Mucosa of stomach (tissue), 1 donor: ENCODE data around the gene ZNF223.

Source experiments
- H3K27me3 ChIP-seq: one replicate; pipeline ENCODE4 v1.7.0; 2013; ENCODE audit warnings: mild to moderate bottlenecking, low read length; ENCODE audit not compliant: control insufficient read depth, insufficient read depth
- H3K36me3 ChIP-seq: one replicate; pipeline ENCODE4 v1.7.0; 2013; ENCODE audit warnings: low read length; ENCODE audit not compliant: control insufficient read depth, insufficient read depth
- H3K4me1 ChIP-seq: one replicate; pipeline ENCODE4 v1.7.0; 2013; ENCODE audit warnings: mild to moderate bottlenecking, low read length; ENCODE audit not compliant: control insufficient read depth, insufficient read depth
- H3K4me3 ChIP-seq: one replicate; pipeline ENCODE4 v1.7.0; 2013; ENCODE audit warnings: low read length
- H3K9ac ChIP-seq: one replicate; pipeline ENCODE4 v1.7.0; 2013; ENCODE audit warnings: mild to moderate bottlenecking, low read length, moderate library complexity
- H3K9me3 ChIP-seq: one replicate; pipeline ENCODE4 v1.7.0; 2013; ENCODE audit warnings: mild to moderate bottlenecking, low read length, moderate library complexity; ENCODE audit not compliant: control insufficient read depth
- donor health status: Pancreatic carcinoma.

The ZNF223 gene

GRCh38 chr19:44051650-44052402 is at the start of gene ZNF223:
TSS of gene ZNF223 (plus strand) at chr19:44052036. CDS start at chr19:44055177, 3,141 bp downstream.
- peak within 1 kb of the TSS; percentile 66 for H3K9ac ChIP-seq
- no peaks in the 10 kb centered on the region for H3K9me3 ChIP-seq
- H3K4me1 ChIP-seq = no peaks in the 10 kb centered on the region
- peak within 1 kb of the TSS; percentile 97 for H3K4me3 ChIP-seq
- H3K27me3 ChIP-seq = no peaks in the 10 kb centered on the region
- no peaks in the 10 kb centered on the region for H3K36me3 ChIP-seq

DNA sequence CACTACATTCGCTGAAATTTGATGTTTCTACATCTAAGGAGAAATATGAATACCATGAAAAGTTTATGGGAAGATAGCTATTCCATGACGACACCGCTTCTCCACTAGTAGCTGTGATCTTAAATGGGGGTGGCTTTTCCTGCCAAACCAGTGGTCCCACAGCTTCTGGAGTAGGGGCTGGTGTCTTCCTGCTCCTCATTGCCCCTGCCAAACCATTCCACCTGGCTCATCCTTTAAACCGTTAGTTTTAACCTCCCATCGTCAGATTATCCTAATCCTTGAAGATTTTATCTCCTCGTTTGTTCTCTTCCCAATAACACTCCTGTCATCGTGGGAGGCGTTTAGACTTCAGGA is 49.6 kb upstream of the ZNF223 start:
- H3K36me3 ChIP-seq = no peaks in the 10 kb centered on the region
- H3K9me3 ChIP-seq = no peaks in the 10 kb centered on the region
- no peaks in the 10 kb centered on the region for H3K4me1 ChIP-seq

GRCh38 chr19:44002566-44003460 is 49.0 kb upstream of the ZNF223 start, which contains the start of gene ZNF230:
TSS of gene ZNF230 (plus strand) at chr19:44002957. CDS start at chr19:44007079, 4,122 bp downstream.
- Histone ChIP-seq H3K4me3 (peak within 1 kb of the TSS; percentile 88), H3K9me3 (peaks cover 4% of the 10 kb centered on the region), H3K27me3 (no peaks in the 10 kb centered on the region), H3K36me3 (peaks cover 3% of the 10 kb centered on the region), H3K4me1 (no peaks in the 10 kb centered on the region), H3K9ac (peak within 1 kb of the TSS; percentile 69)

More for the DNA sequence above, 49.6 kb upstream of the ZNF223 start:
- Histone ChIP-seq H3K9ac (peak overlapping the region; percentile 69), H3K4me3 (peak overlapping the region; percentile 88), H3K27me3 (no peaks in the 10 kb centered on the region)

- Histone ChIP-seq H3K9ac (peak overlapping the region; percentile 69), H3K4me3 (peak overlapping the region; percentile 88), H3K27me3 (no peaks in the 10 kb centered on the region), H3K9me3 (peaks cover 6% of the 10 kb centered on the region), H3K36me3 (peaks cover 9% of the 10 kb centered on the region), H3K4me1 (no peaks in the 10 kb centered on the region)
These were observed 48.3 kb upstream of the ZNF223 start for GRCh38 chr19:44003461-44004009.

DNA sequence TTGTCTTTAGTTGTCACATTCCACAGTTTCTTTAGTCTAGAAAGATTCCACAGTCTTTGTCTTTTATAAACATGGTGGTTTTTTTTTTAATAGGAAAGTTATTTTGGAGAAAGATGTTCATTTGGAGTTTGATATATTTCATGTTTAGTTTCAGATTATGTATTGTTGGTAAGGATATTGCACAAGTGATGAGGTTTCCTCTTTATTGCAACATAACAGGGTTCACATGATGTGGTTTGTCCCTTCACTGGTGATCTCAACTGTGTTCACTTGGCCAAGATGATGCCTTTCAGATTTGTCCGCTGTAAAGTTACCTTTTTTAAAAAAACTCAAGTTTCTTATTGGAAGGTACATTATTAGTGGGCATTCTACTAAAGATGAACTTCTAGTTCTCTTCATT is 45.9 kb upstream of the ZNF223 start:
- H3K9ac ChIP-seq = no peak overlapping the region

DNA sequence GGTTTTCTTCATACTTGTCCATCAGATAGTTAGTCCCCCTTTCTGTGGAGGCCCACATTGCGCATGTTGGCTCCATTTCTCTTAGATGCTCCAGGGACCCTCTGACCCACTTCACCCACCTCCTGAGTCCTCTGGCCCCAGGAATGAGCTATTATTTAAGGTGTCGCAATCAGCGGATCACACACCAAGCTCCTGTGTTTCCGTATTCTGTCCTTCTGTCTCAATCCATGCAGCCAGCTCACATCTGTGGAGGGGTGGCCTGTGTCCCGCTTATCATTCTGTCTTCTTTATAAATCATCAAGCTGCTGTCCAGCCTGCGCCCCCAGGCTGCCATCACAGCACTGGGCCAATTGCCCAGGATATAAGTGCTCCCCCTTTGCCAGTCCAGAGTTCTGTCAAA is 44.4 kb upstream of the ZNF223 start:
- H3K27me3 ChIP-seq = no peaks in the 10 kb centered on the region
- H3K9ac ChIP-seq = no peak overlapping the region
- H3K36me3 ChIP-seq = peaks cover 30% of the 10 kb centered on the region
- peaks cover 22% of the 10 kb centered on the region for H3K9me3 ChIP-seq
- H3K4me3 ChIP-seq = no peak overlapping the region
- no peaks in the 10 kb centered on the region for H3K4me1 ChIP-seq

More for the DNA sequence above, 45.9 kb upstream of the ZNF223 start:
- Histone ChIP-seq H3K9me3 (peaks cover 21% of the 10 kb centered on the region), H3K4me1 (no peaks in the 10 kb centered on the region), H3K36me3 (peaks cover 23% of the 10 kb centered on the region), H3K4me3 (no peak overlapping the region), H3K27me3 (no peaks in the 10 kb centered on the region)

- Histone ChIP-seq H3K4me3 (no peak overlapping the region), H3K27me3 (no peaks in the 10 kb centered on the region), H3K36me3 (peaks cover 30% of the 10 kb centered on the region), H3K9ac (no peak overlapping the region), H3K9me3 (peaks cover 22% of the 10 kb centered on the region), H3K4me1 (no peaks in the 10 kb centered on the region)
These were observed 41.4 kb upstream of the ZNF223 start for GRCh38 chr19:44010468-44010867.

DNA sequence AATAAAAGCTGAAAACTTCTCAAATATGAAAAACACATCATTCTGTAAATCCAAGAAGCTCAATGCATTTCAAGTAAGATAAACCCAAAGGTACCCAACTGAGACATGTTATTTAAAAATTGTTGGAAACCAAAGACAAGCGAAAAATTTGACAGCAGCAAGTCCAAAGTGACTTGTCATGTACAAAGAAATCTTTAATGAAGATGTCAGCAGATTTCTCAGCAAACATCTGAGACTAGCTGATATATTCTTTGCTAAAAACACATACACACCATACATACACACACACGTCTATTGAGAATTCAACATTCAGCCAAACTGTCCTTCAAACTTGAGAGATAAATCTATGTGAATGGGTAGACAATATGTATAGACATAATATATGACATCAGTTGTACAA is 32.3 kb upstream of the ZNF223 start:
- H3K4me1 ChIP-seq = no peaks in the 10 kb centered on the region

DNA sequence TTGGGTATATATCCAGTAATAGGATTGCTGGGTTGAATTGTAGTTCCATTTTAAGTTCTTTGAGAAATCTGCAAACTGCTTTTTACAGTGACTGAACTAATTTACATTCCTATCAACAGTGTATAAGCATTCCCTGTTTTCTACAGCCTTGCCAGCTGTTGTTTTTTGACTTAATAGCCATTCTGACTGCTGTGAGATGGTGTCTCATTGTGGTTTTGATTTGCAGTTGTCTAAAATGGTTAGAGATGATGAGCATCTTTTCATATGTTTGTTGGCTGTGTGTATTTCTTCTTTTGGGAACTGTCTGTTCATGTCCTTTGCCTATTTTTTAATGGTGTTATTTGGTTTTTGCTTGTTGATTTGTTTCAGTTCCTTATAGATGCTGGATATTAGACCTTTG is 30.6 kb upstream of the ZNF223 start:
- Histone ChIP-seq H3K36me3 (no peaks in the 10 kb centered on the region), H3K4me1 (peaks cover 9% of the 10 kb centered on the region), H3K9ac (no peak overlapping the region), H3K9me3 (no peaks in the 10 kb centered on the region), H3K27me3 (no peaks in the 10 kb centered on the region), H3K4me3 (no peak overlapping the region)

More for the DNA sequence above, 32.3 kb upstream of the ZNF223 start:
- Histone ChIP-seq H3K36me3 (no peaks in the 10 kb centered on the region), H3K4me3 (no peak overlapping the region), H3K9ac (no peak overlapping the region), H3K9me3 (no peaks in the 10 kb centered on the region), H3K27me3 (no peaks in the 10 kb centered on the region)

DNA sequence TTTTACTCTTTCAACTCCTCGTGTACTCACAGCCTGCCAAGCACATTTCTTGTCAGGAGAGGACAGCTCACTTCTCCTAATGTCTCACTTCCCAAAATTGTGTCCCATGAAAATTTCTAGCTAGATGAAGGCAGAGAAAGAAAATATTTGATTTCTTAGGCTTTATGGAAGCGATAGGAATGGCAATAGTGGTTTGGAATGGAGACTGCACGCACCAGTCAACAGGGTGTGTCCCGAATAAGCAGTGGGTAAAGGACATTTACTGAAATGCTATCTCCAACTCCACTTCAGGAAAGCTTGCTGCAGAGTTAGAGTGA is 27.0 kb upstream of the ZNF223 start:
- Histone ChIP-seq H3K9ac (peak overlapping the region; percentile 89), H3K36me3 (peaks cover 5% of the 10 kb centered on the region), H3K4me1 (peaks cover 9% of the 10 kb centered on the region), H3K9me3 (no peaks in the 10 kb centered on the region), H3K27me3 (no peaks in the 10 kb centered on the region), H3K4me3 (peak overlapping the region; percentile 97)

DNA sequence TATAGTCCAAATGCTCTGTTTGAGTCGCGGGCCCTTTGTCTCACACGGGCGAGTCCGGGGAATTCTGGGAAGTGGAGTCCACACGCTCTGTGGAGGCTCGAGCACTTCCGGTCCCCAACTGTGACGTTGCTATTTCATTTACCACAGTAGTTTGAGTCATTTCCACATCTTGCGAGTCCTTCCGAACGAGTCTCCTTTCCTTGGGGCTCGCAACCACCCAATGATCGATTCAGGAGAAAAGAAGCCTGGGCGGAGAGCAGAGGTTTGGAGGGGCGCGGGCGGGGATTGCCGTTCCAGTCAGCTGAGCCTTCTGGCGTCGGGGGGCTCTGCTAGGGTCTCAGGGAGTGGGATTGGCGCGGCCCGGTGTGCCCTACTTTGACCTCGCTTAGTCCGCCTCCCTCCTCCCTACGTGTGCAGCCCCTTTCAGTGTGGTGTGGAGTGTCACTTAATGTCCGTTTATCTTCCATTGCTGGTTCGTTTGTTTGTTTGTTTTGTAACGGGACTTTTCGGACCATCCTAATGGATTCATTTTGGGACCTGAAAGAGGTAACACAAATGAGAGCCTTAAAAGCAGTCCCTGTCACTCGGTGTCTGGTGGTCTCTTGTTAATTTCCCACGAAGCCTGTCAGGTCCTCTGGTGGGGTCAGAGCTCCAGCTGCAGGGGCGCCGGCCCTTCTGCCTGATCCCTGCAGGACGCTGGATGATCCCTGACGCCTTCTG is 26.5 kb upstream of the ZNF223 start, which contains the start of gene ZNF222:
TSS of gene ZNF222 (plus strand) at position 163 of the 720 bp plus-strand sequence. CDS start at position 221, 58 bp downstream.
- Histone ChIP-seq H3K9me3 (peaks cover under 1% of the 10 kb centered on the region), H3K4me1 (peaks cover 9% of the 10 kb centered on the region), H3K9ac (peak within 1 kb of the TSS; percentile 89), H3K36me3 (peaks cover 5% of the 10 kb centered on the region), H3K27me3 (no peaks in the 10 kb centered on the region), H3K4me3 (peak within 1 kb of the TSS; percentile 97)
